ENCODE data around the gene TCN2.

TCN2 gene

GRCh38 chr22:30600921-30601320, 6.1 kb upstream of the TCN2 start:
- no peaks in the 10 kb centered on the region for H3K4me1 ChIP-seq (ENCODE audit: control insufficient read depth, insufficient read depth, low read length, poor library complexity, severe bottlenecking)
- H3K27ac ChIP-seq (ENCODE audit: low read depth, low read length, severe bottlenecking): no peak overlapping the region
- H3K36me3 ChIP-seq (ENCODE audit: control insufficient read depth, insufficient read depth, low read length): no peaks in the 10 kb centered on the region
- WGBS, 2 experiments (ENCODE audit: insufficient coverage in 2 of 2): 67 to 100% methylated on average over 1 to 2 of the region's 3 CpGs
- no peak overlapping the region for H3K4me3 ChIP-seq (ENCODE audit: extremely low read depth, insufficient read depth, low read length, poor library complexity, severe bottlenecking)
- no peaks in the 10 kb centered on the region for H3K9me3 ChIP-seq (ENCODE audit: control insufficient read depth, low read length)

GRCh38 chr22:30601464-30601863, 5.5 kb upstream of the TCN2 start:
- no peaks in the 10 kb centered on the region for H3K9me3 ChIP-seq (ENCODE audit: control insufficient read depth, low read length)
- H3K4me1 ChIP-seq (ENCODE audit: control insufficient read depth, insufficient read depth, low read length, poor library complexity, severe bottlenecking): no peaks in the 10 kb centered on the region
- no peaks in the 10 kb centered on the region for H3K36me3 ChIP-seq (ENCODE audit: control insufficient read depth, insufficient read depth, low read length)
- 87 to 100% methylated on average over 2 to 4 of the region's 5 CpGs for WGBS, 2 experiments (ENCODE audit: insufficient coverage in 2 of 2)
- H3K4me3 ChIP-seq (ENCODE audit: extremely low read depth, insufficient read depth, low read length, poor library complexity, severe bottlenecking): no peak overlapping the region
- no peak overlapping the region for H3K27ac ChIP-seq (ENCODE audit: low read depth, low read length, severe bottlenecking)

- WGBS, 2 experiments (ENCODE audit: insufficient coverage in 2 of 2): 20 to 65% methylated on average over 1 to 3 of the region's 3 CpGs
- Histone ChIP-seq H3K4me3 (ENCODE audit: extremely low read depth, insufficient read depth, low read length, poor library complexity, severe bottlenecking) (no peak overlapping the region), H3K36me3 (ENCODE audit: control insufficient read depth, insufficient read depth, low read length) (no peaks in the 10 kb centered on the region), H3K9me3 (ENCODE audit: control insufficient read depth, low read length) (no peaks in the 10 kb centered on the region), H3K27ac (ENCODE audit: low read depth, low read length, severe bottlenecking) (no peak overlapping the region), H3K4me1 (ENCODE audit: control insufficient read depth, insufficient read depth, low read length, poor library complexity, severe bottlenecking) (peaks cover 3% of the 10 kb centered on the region)
Observed at GRCh38 chr22:30602049-30602448, 4.9 kb upstream of the TCN2 start.

- Histone ChIP-seq H3K4me3 (ENCODE audit: extremely low read depth, insufficient read depth, low read length, poor library complexity, severe bottlenecking) (no peak overlapping the region), H3K4me1 (ENCODE audit: control insufficient read depth, insufficient read depth, low read length, poor library complexity, severe bottlenecking) (peaks cover 14% of the 10 kb centered on the region), H3K27ac (ENCODE audit: low read depth, low read length, severe bottlenecking) (no peak overlapping the region), H3K36me3 (ENCODE audit: control insufficient read depth, insufficient read depth, low read length) (no peaks in the 10 kb centered on the region), H3K9me3 (ENCODE audit: control insufficient read depth, low read length) (no peaks in the 10 kb centered on the region)
- 98 to 100% methylated on average over 2 to 3 of the region's 3 CpGs for WGBS, 2 experiments (ENCODE audit: insufficient coverage in 2 of 2)
Observed at GRCh38 chr22:30603801-30604200, 3.2 kb upstream of the TCN2 start.

GRCh38 chr22:30604723-30605122, 2.3 kb upstream of the TCN2 start:
- no peaks in the 10 kb centered on the region for H3K36me3 ChIP-seq (ENCODE audit: control insufficient read depth, insufficient read depth, low read length)
- H3K4me1 ChIP-seq (ENCODE audit: control insufficient read depth, insufficient read depth, low read length, poor library complexity, severe bottlenecking): peaks cover 22% of the 10 kb centered on the region
- no peak overlapping the region for H3K4me3 ChIP-seq (ENCODE audit: extremely low read depth, insufficient read depth, low read length, poor library complexity, severe bottlenecking)
- H3K9me3 ChIP-seq (ENCODE audit: control insufficient read depth, low read length): no peaks in the 10 kb centered on the region
- 63 to 86% methylated on average over 1 of the region's 2 CpGs for WGBS, 2 experiments (ENCODE audit: insufficient coverage in 2 of 2)
- no peak overlapping the region for H3K27ac ChIP-seq (ENCODE audit: low read depth, low read length, severe bottlenecking)

- Histone ChIP-seq H3K27ac (ENCODE audit: low read depth, low read length, severe bottlenecking) (no peak overlapping the region), H3K4me1 (ENCODE audit: control insufficient read depth, insufficient read depth, low read length, poor library complexity, severe bottlenecking) (peaks cover 26% of the 10 kb centered on the region), H3K36me3 (ENCODE audit: control insufficient read depth, insufficient read depth, low read length) (no peaks in the 10 kb centered on the region), H3K4me3 (ENCODE audit: extremely low read depth, insufficient read depth, low read length, poor library complexity, severe bottlenecking) (no peak overlapping the region), H3K9me3 (ENCODE audit: control insufficient read depth, low read length) (no peaks in the 10 kb centered on the region)
- 74 to 79% methylated on average over 5 to 6 of the region's 9 CpGs for WGBS, 2 experiments (ENCODE audit: insufficient coverage in 2 of 2)
Observed at GRCh38 chr22:30605449-30606110, 1.4 kb upstream of the TCN2 start.

GRCh38 chr22:30607300-30607930, 441 bp downstream of the TCN2 start:
- Histone ChIP-seq H3K4me1 (ENCODE audit: control insufficient read depth, insufficient read depth, low read length, poor library complexity, severe bottlenecking) (peaks cover 26% of the 10 kb centered on the region), H3K36me3 (ENCODE audit: control insufficient read depth, insufficient read depth, low read length) (no peaks in the 10 kb centered on the region), H3K4me3 (ENCODE audit: extremely low read depth, insufficient read depth, low read length, poor library complexity, severe bottlenecking) (peak overlapping the region; percentile 41), H3K9me3 (ENCODE audit: control insufficient read depth, low read length) (no peaks in the 10 kb centered on the region), H3K27ac (ENCODE audit: low read depth, low read length, severe bottlenecking) (peak overlapping the region; percentile 72)
- WGBS, 2 experiments (ENCODE audit: insufficient coverage in 2 of 2): 75 to 89% methylated on average over 1 to 5 of the region's 7 CpGs

- Histone ChIP-seq H3K4me1 (ENCODE audit: control insufficient read depth, insufficient read depth, low read length, poor library complexity, severe bottlenecking) (peaks cover 26% of the 10 kb centered on the region), H3K4me3 (ENCODE audit: extremely low read depth, insufficient read depth, low read length, poor library complexity, severe bottlenecking) (no peak overlapping the region), H3K27ac (ENCODE audit: low read depth, low read length, severe bottlenecking) (no peak overlapping the region), H3K36me3 (ENCODE audit: control insufficient read depth, insufficient read depth, low read length) (no peaks in the 10 kb centered on the region), H3K9me3 (ENCODE audit: control insufficient read depth, low read length) (no peaks in the 10 kb centered on the region)
- WGBS, 2 experiments (ENCODE audit: insufficient coverage in 2 of 2): 91 to 94% methylated on average over 5 of the region's 7 CpGs
Observed at GRCh38 chr22:30607939-30608338, 965 bp downstream of the TCN2 start.

- Histone ChIP-seq H3K27ac (ENCODE audit: low read depth, low read length, severe bottlenecking) (peak overlapping the region; percentile 65), H3K9me3 (ENCODE audit: control insufficient read depth, low read length) (no peaks in the 10 kb centered on the region), H3K4me1 (ENCODE audit: control insufficient read depth, insufficient read depth, low read length, poor library complexity, severe bottlenecking) (peaks cover 26% of the 10 kb centered on the region), H3K4me3 (ENCODE audit: extremely low read depth, insufficient read depth, low read length, poor library complexity, severe bottlenecking) (no peak overlapping the region), H3K36me3 (ENCODE audit: control insufficient read depth, insufficient read depth, low read length) (no peaks in the 10 kb centered on the region)
- WGBS, 2 experiments (ENCODE audit: insufficient coverage in 2 of 2): 66 to 67% methylated on average over 15 to 16 of the region's 17 CpGs
Observed at GRCh38 chr22:30609260-30610185, 2.5 kb downstream of the TCN2 start.

- Histone ChIP-seq H3K27ac (ENCODE audit: low read depth, low read length, severe bottlenecking) (no peak overlapping the region), H3K36me3 (ENCODE audit: control insufficient read depth, insufficient read depth, low read length) (no peaks in the 10 kb centered on the region), H3K4me1 (ENCODE audit: control insufficient read depth, insufficient read depth, low read length, poor library complexity, severe bottlenecking) (peaks cover 26% of the 10 kb centered on the region), H3K9me3 (ENCODE audit: control insufficient read depth, low read length) (no peaks in the 10 kb centered on the region), H3K4me3 (ENCODE audit: extremely low read depth, insufficient read depth, low read length, poor library complexity, severe bottlenecking) (no peak overlapping the region)
- 95 to 96% methylated on average over 6 of the region's 7 CpGs for WGBS, 2 experiments (ENCODE audit: insufficient coverage in 2 of 2)
Observed at GRCh38 chr22:30610299-30610698, 3.3 kb downstream of the TCN2 start.
